Kidney capillary endothelial cell (primary cell): ENCODE data around the gene SLC6A4.
"Not testable (repeated sequence)": the region's sequence is repeated elsewhere in the genome, so short reads cannot be mapped to it uniquely, and the experiment has no call there.

Source experiments
- DNase-seq: peaks from one replicate; pipeline ENCODE4 v3.0.0-alpha.2; 2018; ENCODE audit warnings: low spot score

SLC6A4 gene

GRCh38 chr17:30238387-30239088, 3.0 kb upstream of the SLC6A4 start:
- no peak for DNase-seq

GRCh38 chr17:30238003-30238344, 2.5 kb upstream of the SLC6A4 start:
- DNase-seq: no peak

GRCh38 chr17:30237296-30238002, 2.0 kb upstream of the SLC6A4 start:
- DNase-seq: no peak

- peak; percentile 56 for DNase-seq
Observed at GRCh38 chr17:30236766-30237165, 1.3 kb upstream of the SLC6A4 start.

- DNase-seq: no peak
Observed at GRCh38 chr17:30236297-30236624, 764 bp upstream of the SLC6A4 start.

- DNase-seq: no peak
Observed at GRCh38 chr17:30234964-30235363, 533 bp downstream of the SLC6A4 start.

GRCh38 chr17:30234296-30234695, 1.2 kb downstream of the SLC6A4 start:
- DNase-seq: no peak

GRCh38 chr17:30232824-30233427, 2.6 kb downstream of the SLC6A4 start:
- no peak for DNase-seq

- no peak for DNase-seq
Observed at GRCh38 chr17:30232015-30232823, 3.3 kb downstream of the SLC6A4 start.

GRCh38 chr17:30230596-30231125, 4.8 kb downstream of the SLC6A4 start:
- DNase-seq: no peak

GRCh38 chr17:30230009-30230408, 5.5 kb downstream of the SLC6A4 start:
- DNase-seq: not testable (repeated sequence)

- no peak for DNase-seq
Observed at GRCh38 chr17:30229012-30229411, 6.5 kb downstream of the SLC6A4 start.

GRCh38 chr17:30228011-30228410, 7.5 kb downstream of the SLC6A4 start:
- no peak for DNase-seq

- DNase-seq: no peak
Observed at GRCh38 chr17:30226878-30227277, 8.6 kb downstream of the SLC6A4 start.

GRCh38 chr17:30225919-30226553, 9.5 kb downstream of the SLC6A4 start:
- DNase-seq: no peak

GRCh38 chr17:30225112-30225511, 10.4 kb downstream of the SLC6A4 start:
- no peak for DNase-seq

- no peak for DNase-seq
Observed at GRCh38 chr17:30224419-30224960, 11.0 kb downstream of the SLC6A4 start.

- DNase-seq: no peak
Observed at GRCh38 chr17:30222721-30223175, 12.7 kb downstream of the SLC6A4 start.

- DNase-seq: no peak
Observed at GRCh38 chr17:30222251-30222650, 13.2 kb downstream of the SLC6A4 start.

- no peak for DNase-seq
Observed at GRCh38 chr17:30221346-30221745, 14.2 kb downstream of the SLC6A4 start.

- DNase-seq: no peak
Observed at GRCh38 chr17:30220414-30220813, 15.1 kb downstream of the SLC6A4 start.

- no peak for DNase-seq
Observed at GRCh38 chr17:30219833-30220232, 15.7 kb downstream of the SLC6A4 start.
